Kidney epithelial cell (primary cell): ENCODE data around the gene NUDT5. TPM values are rescaled to one million over a fixed set of nuclear protein-coding genes. Genes with fewer than 3 reads are reported as not detected.

Experiments
- DNase-seq: peaks from one replicate; pipeline ENCODE4 v3.0.0-alpha.2; 2010; ENCODE audit warnings: low read depth
- H3K27me3 ChIP-seq: 2 replicates; pipeline ENCODE4 v1.6.0; 2011; ENCODE audit warnings: low read length; ENCODE audit not compliant: control insufficient read depth, insufficient read depth
- H3K36me3 ChIP-seq: 2 replicates; pipeline ENCODE4 v1.5.1; 2011; ENCODE audit warnings: low read length; ENCODE audit not compliant: control insufficient read depth, insufficient read depth
- H3K4me3 ChIP-seq: 2 replicates; pipeline ENCODE4 v1.5.1; 2011; ENCODE audit warnings: low read depth, mild to moderate bottlenecking, control low read depth, low read length
- CTCF ChIP-seq: IDR thresholded peaks from 2 replicates; pipeline ENCODE4 v1.5.1; 2011; ENCODE audit warnings: mild to moderate bottlenecking, moderate library complexity, low read length, control low read depth, inconsistent platforms; ENCODE audit not compliant: insufficient read depth, poor library complexity, severe bottlenecking
- total RNA-seq: library from RNA; depleted of rRNA; stranded (reverse); fragments of >200 nt; gene quantifications from 2 replicates; pipeline ENCODE4 v1.2.3, GENCODE V29; 2015

Gene NUDT5
- total RNA-seq = 56.8 and 77.2 TPM in 2 replicates

GRCh38 chr10:12195603-12196506, at the start of gene NUDT5, which contains the start of gene CDC123:
Gene NUDT5 (minus strand): TSS chr10:12195891. CDS start chr10:12186291, 9,600 bp downstream.
Gene CDC123 (plus strand): TSS chr10:12196188. CDS start chr10:12196246, 58 bp downstream.
- DNase-seq = peak; percentile 65
- no peak for TF ChIP-seq CTCF
- peak within 1 kb of the TSS; percentile 95 for H3K4me3 ChIP-seq
- H3K27me3 ChIP-seq = no peaks in the 10 kb centered on the region
- H3K36me3 ChIP-seq = no peaks in the 10 kb centered on the region

- Histone ChIP-seq H3K36me3 (peaks cover 2% of the 10 kb centered on the region), H3K27me3 (no peaks in the 10 kb centered on the region), H3K4me3 (no peak overlapping the region)
- DNase-seq = no peak
- no peak for TF ChIP-seq CTCF
These were observed 48.4 kb upstream of the NUDT5 start for GRCh38 chr10:12243864-12244620.

GRCh38 chr10:12241810-12242529, 46.3 kb upstream of the NUDT5 start:
- TF ChIP-seq CTCF = no peak
- no peak for DNase-seq
- H3K36me3 ChIP-seq = peaks cover 2% of the 10 kb centered on the region
- H3K27me3 ChIP-seq = no peaks in the 10 kb centered on the region
- H3K4me3 ChIP-seq = no peak overlapping the region

GRCh38 chr10:12238821-12239220, 43.1 kb upstream of the NUDT5 start:
- TF ChIP-seq CTCF = no peak
- Histone ChIP-seq H3K36me3 (no peaks in the 10 kb centered on the region), H3K27me3 (no peaks in the 10 kb centered on the region), H3K4me3 (no peak overlapping the region)
- no peak for DNase-seq

- Histone ChIP-seq H3K4me3 (no peak overlapping the region), H3K36me3 (no peaks in the 10 kb centered on the region), H3K27me3 (no peaks in the 10 kb centered on the region)
- TF ChIP-seq CTCF = no peak
- peak; percentile 38 for DNase-seq
These were observed 41.9 kb upstream of the NUDT5 start for GRCh38 chr10:12237265-12238220.
